C4-2B (cell line): ENCODE measurements around the gene PARD3.

Experiments
- CTCF ChIP-seq: fragments of 450-650 bp; conservative IDR thresholded peaks from 2 replicates; pipeline ENCODE4 v1.5.1; 2017; ENCODE audit warnings: mild to moderate bottlenecking
- ZFX ChIP-seq: fragments of 450-650 bp; IDR thresholded peaks from 2 replicates; pipeline ENCODE4 v1.6.1; 2017

- TF ChIP-seq CTCF (no peak), ZFX (no peak)
These were observed 633.4 kb downstream of the PARD3 start for GRCh38 chr10:34181553-34182300.
